ENCODE data around the gene STAC3.
A peak's percentile ranks its signal among the peaks of the same experiment; 100 is the strongest.

STAC3 gene

DNA sequence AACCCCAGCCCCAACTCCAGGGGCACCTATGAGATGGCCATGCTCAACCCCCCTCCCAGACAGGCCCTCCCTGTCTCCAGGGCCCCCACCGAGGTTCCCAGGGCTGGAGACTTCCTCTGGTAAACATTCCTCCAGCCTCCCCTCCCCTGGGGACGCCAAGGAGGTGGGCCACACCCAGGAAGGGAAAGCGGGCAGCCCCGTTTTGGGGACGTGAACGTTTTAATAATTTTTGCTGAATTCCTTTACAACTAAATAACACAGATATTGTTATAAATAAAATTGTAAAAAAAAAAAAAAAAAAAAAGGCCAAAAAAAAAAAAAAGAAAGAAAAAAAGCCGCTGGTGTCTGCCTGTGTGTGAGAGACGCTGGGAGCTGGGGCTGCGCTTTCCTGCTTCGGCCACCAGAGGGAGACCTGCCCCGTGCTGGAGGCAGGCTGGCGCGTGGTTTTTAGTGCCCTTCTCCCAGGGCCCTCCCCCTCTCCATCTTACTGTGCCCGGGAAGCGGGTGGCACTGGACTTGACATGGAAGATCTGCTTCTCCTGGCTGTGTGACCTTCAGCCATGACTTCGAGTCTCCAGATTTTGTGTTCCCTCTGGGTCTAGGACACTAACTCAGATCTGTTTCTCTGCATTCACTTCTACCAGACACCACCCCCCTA is 37.8 kb downstream of the STAC3 start (continued):
- TF ChIP-seq ZNF366 (tag by site-specific recombination; conservative IDR thresholded peaks at IDR 0.05) (no peak), ZNF211 (tag by site-specific recombination; IDR thresholded peaks at IDR 0.05; ENCODE audit: low read depth) (no peak), ZNF114 (tag by site-specific recombination; IDR thresholded peaks at IDR 0.05) (no peak), ZNF701 (tag by site-specific recombination; IDR thresholded peaks at IDR 0.05) (no peak), ZNF677 (tag by site-specific recombination; IDR thresholded peaks at IDR 0.05) (no peak), ZNF202 (tag by site-specific recombination; IDR thresholded peaks at IDR 0.05; ENCODE audit: borderline replicate concordance) (no peak), ZNF48 (tag by site-specific recombination; IDR thresholded peaks at IDR 0.05) (no peak), GLIS1 (tag by site-specific recombination; IDR thresholded peaks at IDR 0.05) (peak; percentile 85), ZNF843 (tag by site-specific recombination; IDR thresholded peaks at IDR 0.05) (no peak), ZNF311 (tag by site-specific recombination; IDR thresholded peaks at IDR 0.05; ENCODE audit: borderline replicate concordance) (no peak), ZIC2 (tag by site-specific recombination; IDR thresholded peaks at IDR 0.05) (no peak), BCL11A (tag by site-specific recombination; IDR thresholded peaks at IDR 0.05; ENCODE audit: low read depth) (no peak), MEIS1 (CRISPR knock-in tag; IDR thresholded peaks at IDR 0.05; ENCODE audit: borderline replicate concordance) (no peak), ZNF785 (tag by site-specific recombination; IDR thresholded peaks at IDR 0.05) (no peak), YY1 (tag by site-specific recombination; IDR thresholded peaks at IDR 0.05) (no peak), GLIS2 (tag by site-specific recombination; IDR thresholded peaks at IDR 0.05) (no peak), ZNF624 (tag by site-specific recombination; IDR thresholded peaks at IDR 0.05) (no peak), ZFP37 (tag by site-specific recombination; IDR thresholded peaks at IDR 0.05) (no peak), ZFP3 (tag by site-specific recombination; IDR thresholded peaks at IDR 0.05; ENCODE audit: low read depth) (no peak), BCL11B (tag by site-specific recombination; IDR thresholded peaks at IDR 0.05; ENCODE audit: low read depth) (no peak), ZNF629 (tag by site-specific recombination; IDR thresholded peaks at IDR 0.05) (peak; percentile 46; the same call in 1 of the 2 replicates), PRDM1 (tag by site-specific recombination; IDR thresholded peaks at IDR 0.05) (no peak), ZNF561 (tag by site-specific recombination; IDR thresholded peaks at IDR 0.05; ENCODE audit: borderline replicate concordance) (no peak), ZNF350 (tag by site-specific recombination; IDR thresholded peaks at IDR 0.05) (no peak)
- TF ChIP-seq, protein P1, sequence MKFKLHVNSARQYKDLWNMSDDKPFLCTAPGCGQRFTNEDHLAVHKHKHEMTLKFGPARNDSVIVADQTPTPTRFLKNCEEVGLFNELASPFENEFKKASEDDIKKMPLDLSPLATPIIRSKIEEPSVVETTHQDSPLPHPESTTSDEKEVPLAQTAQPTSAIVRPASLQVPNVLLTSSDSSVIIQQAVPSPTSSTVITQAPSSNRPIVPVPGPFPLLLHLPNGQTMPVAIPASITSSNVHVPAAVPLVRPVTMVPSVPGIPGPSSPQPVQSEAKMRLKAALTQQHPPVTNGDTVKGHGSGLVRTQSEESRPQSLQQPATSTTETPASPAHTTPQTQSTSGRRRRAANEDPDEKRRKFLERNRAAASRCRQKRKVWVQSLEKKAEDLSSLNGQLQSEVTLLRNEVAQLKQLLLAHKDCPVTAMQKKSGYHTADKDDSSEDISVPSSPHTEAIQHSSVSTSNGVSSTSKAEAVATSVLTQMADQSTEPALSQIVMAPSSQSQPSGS (tag by site-specific recombination; IDR thresholded peaks at IDR 0.05; ENCODE audit: low read depth) = no peak
- TF ChIP-seq, protein P2, sequence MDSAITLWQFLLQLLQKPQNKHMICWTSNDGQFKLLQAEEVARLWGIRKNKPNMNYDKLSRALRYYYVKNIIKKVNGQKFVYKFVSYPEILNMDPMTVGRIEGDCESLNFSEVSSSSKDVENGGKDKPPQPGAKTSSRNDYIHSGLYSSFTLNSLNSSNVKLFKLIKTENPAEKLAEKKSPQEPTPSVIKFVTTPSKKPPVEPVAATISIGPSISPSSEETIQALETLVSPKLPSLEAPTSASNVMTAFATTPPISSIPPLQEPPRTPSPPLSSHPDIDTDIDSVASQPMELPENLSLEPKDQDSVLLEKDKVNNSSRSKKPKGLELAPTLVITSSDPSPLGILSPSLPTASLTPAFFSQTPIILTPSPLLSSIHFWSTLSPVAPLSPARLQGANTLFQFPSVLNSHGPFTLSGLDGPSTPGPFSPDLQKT (IDR thresholded peaks at IDR 0.05; ENCODE audit: borderline replicate concordance, low read depth, low read length) = no peak
- TF ChIP-seq, protein P3, sequence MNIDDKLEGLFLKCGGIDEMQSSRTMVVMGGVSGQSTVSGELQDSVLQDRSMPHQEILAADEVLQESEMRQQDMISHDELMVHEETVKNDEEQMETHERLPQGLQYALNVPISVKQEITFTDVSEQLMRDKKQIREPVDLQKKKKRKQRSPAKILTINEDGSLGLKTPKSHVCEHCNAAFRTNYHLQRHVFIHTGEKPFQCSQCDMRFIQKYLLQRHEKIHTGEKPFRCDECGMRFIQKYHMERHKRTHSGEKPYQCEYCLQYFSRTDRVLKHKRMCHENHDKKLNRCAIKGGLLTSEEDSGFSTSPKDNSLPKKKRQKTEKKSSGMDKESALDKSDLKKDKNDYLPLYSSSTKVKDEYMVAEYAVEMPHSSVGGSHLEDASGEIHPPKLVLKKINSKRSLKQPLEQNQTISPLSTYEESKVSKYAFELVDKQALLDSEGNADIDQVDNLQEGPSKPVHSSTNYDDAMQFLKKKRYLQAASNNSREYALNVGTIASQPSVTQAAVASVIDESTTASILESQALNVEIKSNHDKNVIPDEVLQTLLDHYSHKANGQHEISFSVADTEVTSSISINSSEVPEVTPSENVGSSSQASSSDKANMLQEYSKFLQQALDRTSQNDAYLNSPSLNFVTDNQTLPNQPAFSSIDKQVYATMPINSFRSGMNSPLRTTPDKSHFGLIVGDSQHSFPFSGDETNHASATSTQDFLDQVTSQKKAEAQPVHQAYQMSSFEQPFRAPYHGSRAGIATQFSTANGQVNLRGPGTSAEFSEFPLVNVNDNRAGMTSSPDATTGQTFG (tag by site-specific recombination; IDR thresholded peaks at IDR 0.05; ENCODE audit: borderline replicate concordance) = no peak
- TF ChIP-seq, protein P4, sequence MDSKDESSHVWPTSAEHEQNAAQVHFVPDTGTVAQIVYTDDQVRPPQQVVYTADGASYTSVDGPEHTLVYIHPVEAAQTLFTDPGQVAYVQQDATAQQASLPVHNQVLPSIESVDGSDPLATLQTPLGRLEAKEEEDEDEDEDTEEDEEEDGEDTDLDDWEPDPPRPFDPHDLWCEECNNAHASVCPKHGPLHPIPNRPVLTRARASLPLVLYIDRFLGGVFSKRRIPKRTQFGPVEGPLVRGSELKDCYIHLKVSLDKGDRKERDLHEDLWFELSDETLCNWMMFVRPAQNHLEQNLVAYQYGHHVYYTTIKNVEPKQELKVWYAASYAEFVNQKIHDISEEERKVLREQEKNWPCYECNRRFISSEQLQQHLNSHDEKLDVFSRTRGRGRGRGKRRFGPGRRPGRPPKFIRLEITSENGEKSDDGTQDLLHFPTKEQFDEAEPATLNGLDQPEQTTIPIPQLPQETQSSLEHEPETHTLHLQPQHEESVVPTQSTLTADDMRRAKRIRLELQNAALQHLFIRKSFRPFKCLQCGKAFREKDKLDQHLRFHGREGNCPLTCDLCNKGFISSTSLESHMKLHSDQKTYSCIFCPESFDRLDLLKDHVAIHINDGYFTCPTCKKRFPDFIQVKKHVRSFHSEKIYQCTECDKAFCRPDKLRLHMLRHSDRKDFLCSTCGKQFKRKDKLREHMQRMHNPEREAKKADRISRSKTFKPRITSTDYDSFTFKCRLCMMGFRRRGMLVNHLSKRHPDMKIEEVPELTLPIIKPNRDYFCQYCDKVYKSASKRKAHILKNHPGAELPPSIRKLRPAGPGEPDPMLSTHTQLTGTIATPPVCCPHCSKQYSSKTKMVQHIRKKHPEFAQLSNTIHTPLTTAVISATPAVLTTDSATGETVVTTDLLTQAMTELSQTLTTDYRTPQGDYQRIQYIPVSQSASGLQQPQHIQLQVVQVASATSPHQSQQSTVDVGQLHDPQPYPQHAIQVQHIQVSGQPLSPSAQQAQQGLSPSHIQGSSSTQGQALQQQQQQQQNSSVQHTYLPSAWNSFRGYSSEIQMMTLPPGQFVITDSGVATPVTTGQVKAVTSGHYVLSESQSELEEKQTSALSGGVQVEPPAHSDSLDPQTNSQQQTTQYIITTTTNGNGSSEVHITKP (tag by site-specific recombination; IDR thresholded peaks at IDR 0.05) = peak; percentile 18; the same call in 1 of the 2 replicates
- TF ChIP-seq, protein P5, sequence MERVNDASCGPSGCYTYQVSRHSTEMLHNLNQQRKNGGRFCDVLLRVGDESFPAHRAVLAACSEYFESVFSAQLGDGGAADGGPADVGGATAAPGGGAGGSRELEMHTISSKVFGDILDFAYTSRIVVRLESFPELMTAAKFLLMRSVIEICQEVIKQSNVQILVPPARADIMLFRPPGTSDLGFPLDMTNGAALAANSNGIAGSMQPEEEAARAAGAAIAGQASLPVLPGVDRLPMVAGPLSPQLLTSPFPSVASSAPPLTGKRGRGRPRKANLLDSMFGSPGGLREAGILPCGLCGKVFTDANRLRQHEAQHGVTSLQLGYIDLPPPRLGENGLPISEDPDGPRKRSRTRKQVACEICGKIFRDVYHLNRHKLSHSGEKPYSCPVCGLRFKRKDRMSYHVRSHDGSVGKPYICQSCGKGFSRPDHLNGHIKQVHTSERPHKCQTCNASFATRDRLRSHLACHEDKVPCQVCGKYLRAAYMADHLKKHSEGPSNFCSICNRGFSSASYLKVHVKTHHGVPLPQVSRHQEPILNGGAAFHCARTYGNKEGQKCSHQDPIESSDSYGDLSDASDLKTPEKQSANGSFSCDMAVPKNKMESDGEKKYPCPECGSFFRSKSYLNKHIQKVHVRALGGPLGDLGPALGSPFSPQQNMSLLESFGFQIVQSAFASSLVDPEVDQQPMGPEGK (tag by site-specific recombination; IDR thresholded peaks at IDR 0.05) = peak; percentile 73

Measured in HEK293 (cell line).